ENCODE measurements around the gene IRAK3. TPM values are rescaled to one million over a fixed set of nuclear protein-coding genes. Genes with fewer than 3 reads are reported as not detected.

Gene IRAK3
- total and polyA plus RNA-seq, 5 donors from 2014 or later, result 0.23 to 3.6 (median 1.4) TPM

DNA sequence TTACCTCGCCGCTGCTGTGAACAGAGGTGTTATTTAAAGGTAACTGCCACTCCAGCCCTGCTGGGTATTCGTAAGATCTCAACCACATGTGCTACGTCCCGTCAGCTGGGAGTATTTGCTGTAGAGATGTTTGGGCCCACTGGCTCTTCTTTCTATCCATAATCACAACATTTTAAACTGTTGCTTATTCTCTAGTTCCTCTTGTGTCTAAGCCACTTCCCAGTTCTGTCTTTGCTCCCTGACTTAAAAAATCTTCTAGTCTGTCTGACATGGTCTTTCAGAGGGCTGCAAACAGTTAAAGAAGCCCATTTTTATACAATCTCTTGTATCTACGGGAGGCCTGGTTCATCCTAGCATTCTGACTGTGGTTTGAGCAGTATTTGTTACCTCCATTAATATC lies 80.1 kb downstream of the IRAK3 start:
- H3K27ac ChIP-seq (ENCODE audit: insufficient read depth, low read length, poor library complexity, severe bottlenecking), result no peak overlapping the region
- no peak overlapping the region for H3K27ac Mint-ChIP-seq
- DNase-seq (no peak), ATAC-seq (ENCODE audit: low read depth in 2 of 2) (no peak)
- no peaks in the 10 kb centered on the region for H3K4me1 ChIP-seq (ENCODE audit: control insufficient read depth, insufficient read depth, low read length, poor library complexity, severe bottlenecking)
- H3K4me3 ChIP-seq (ENCODE audit: low read depth, low read length), result no peak overlapping the region
- no peaks in the 10 kb centered on the region for H3K36me3 Mint-ChIP-seq
- H3K9me3 Mint-ChIP-seq, result no peaks in the 10 kb centered on the region
- H3K4me3 Mint-ChIP-seq, result no peak overlapping the region
- no peaks in the 10 kb centered on the region for H3K36me3 ChIP-seq (ENCODE audit: control insufficient read depth, insufficient read depth, low read length)
- no peaks in the 10 kb centered on the region for H3K27me3 ChIP-seq (ENCODE audit: control insufficient read depth, insufficient read depth, low read length)
- H3K4me1 Mint-ChIP-seq, result peaks cover 0 to 12% (median 4%) of the 10 kb centered on the region in 4 donors
- H3K27me3 Mint-ChIP-seq, result peaks cover 5% of the 10 kb centered on the region
- H3K9me3 ChIP-seq (ENCODE audit: control insufficient read depth in 2 of 2, low read length in 2 of 2), result no peaks in the 10 kb centered on the region

DNA sequence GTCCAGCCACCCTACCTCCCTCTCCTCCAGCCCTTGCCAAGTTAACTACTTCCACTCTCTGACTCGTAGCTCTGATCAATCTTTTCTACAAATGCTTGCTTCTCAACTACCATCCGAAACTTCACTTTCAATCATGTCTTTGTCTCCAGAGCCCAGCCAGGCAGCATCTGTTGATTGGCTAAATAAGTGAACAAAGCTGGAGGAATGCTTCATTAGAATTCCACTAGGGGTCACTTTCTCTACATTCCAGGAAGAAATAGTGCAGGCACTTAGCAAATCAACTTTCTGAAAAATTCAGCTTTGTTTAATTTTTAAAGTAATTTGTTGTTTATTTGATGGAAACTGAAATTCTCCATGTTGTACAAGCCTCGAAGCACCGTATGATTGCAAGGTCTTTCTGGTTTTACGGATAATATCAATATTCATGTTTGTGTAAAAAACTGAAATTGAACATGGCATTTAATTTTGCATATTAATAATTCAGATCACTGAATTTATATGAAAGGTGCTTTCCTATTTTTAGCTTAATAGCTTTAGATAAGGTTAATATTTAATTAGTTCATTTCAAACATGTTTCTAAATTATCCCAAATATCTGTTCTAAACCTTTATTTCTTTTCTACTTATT lies 80.9 kb downstream of the IRAK3 start:
- Mint-ChIP-seq H3K4me3 (no peak overlapping the region), H3K27me3 (peaks cover 1% of the 10 kb centered on the region), H3K27ac (no peak overlapping the region), H3K4me1 (peaks cover 0 to 12% (median 4%) of the 10 kb centered on the region in 4 donors), H3K36me3 (no peaks in the 10 kb centered on the region), H3K9me3 (no peaks in the 10 kb centered on the region)
- Histone ChIP-seq H3K4me3 (ENCODE audit: low read depth, low read length) (no peak overlapping the region), H3K27me3 (ENCODE audit: control insufficient read depth, insufficient read depth, low read length) (no peaks in the 10 kb centered on the region), H3K4me1 (ENCODE audit: control insufficient read depth, insufficient read depth, low read length, poor library complexity, severe bottlenecking) (no peaks in the 10 kb centered on the region), H3K9me3 (ENCODE audit: control insufficient read depth in 2 of 2, low read length in 2 of 2) (no peaks in the 10 kb centered on the region), H3K36me3 (ENCODE audit: control insufficient read depth, insufficient read depth, low read length) (no peaks in the 10 kb centered on the region), H3K27ac (ENCODE audit: insufficient read depth, low read length, poor library complexity, severe bottlenecking) (no peak overlapping the region)
- ATAC-seq (ENCODE audit: low read depth in 2 of 2) (no peak), DNase-seq (peak in 2 of 3 donors; percentile 59 to 62)

DNA sequence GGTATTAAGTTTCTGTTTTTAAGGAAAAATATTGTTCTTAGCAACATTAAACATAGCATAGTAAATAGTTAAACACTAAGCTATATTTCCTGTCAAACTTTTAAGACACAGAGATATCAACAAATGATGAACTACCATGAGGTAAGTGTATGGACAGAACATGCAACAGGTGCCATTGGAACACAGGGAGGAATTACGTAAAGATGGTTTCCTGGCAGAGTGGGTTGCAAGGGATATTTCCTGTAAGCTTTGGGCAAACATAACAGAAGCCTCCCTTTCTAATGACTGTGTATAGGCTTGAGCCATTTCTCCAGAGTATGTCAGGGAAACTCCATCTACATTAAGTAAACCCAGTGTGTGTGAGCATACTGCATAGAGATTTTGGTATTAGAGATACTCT lies 81.6 kb downstream of the IRAK3 start:
- no peak overlapping the region for H3K4me3 ChIP-seq (ENCODE audit: low read depth, low read length)
- H3K4me1 ChIP-seq (ENCODE audit: control insufficient read depth, insufficient read depth, low read length, poor library complexity, severe bottlenecking), result no peaks in the 10 kb centered on the region
- no peaks in the 10 kb centered on the region for H3K36me3 Mint-ChIP-seq
- no peak for DNase-seq
- no peak overlapping the region for H3K27ac Mint-ChIP-seq
- H3K9me3 Mint-ChIP-seq, result no peaks in the 10 kb centered on the region
- no peaks in the 10 kb centered on the region for H3K36me3 ChIP-seq (ENCODE audit: control insufficient read depth, insufficient read depth, low read length)
- H3K27me3 ChIP-seq (ENCODE audit: control insufficient read depth, insufficient read depth, low read length), result no peaks in the 10 kb centered on the region
- no peak overlapping the region for H3K4me3 Mint-ChIP-seq
- peaks cover 0 to 12% (median 5%) of the 10 kb centered on the region in 4 donors for H3K4me1 Mint-ChIP-seq
- no peak for ATAC-seq (ENCODE audit: low read depth in 2 of 2)
- no peak overlapping the region for H3K27ac ChIP-seq (ENCODE audit: insufficient read depth, low read length, poor library complexity, severe bottlenecking)
- no peaks in the 10 kb centered on the region for H3K27me3 Mint-ChIP-seq
- no peaks in the 10 kb centered on the region for H3K9me3 ChIP-seq (ENCODE audit: control insufficient read depth in 2 of 2, low read length in 2 of 2)

DNA sequence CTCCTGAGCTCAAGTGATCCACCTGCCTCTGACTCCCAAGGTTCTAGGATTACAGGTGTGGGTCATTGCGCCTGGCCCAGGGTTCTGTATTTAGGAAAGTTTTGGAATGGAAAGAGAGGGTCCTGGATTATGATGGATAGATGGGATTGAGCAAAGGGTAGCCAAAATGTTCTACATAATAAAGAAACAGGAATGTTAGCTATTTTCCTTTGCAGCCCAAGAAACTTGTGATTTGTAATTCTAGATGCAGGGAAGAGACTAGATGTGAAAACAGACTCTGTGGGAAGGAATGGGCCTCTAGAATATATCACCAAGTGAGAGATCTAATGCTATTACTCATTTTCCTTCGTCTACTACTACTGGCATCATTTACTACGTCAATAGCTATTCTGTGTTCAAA lies 83.6 kb downstream of the IRAK3 start:
- Mint-ChIP-seq H3K9me3 (no peaks in the 10 kb centered on the region), H3K4me3 (no peak overlapping the region), H3K36me3 (no peaks in the 10 kb centered on the region), H3K27ac (peak overlapping the region in 1 of 3 donors; percentile 1), H3K4me1 (peaks cover 7 to 20% (median 10%) of the 10 kb centered on the region in 4 donors), H3K27me3 (no peaks in the 10 kb centered on the region)
- Histone ChIP-seq H3K9me3 (ENCODE audit: control insufficient read depth in 2 of 2, low read length in 2 of 2) (no peaks in the 10 kb centered on the region), H3K27me3 (ENCODE audit: control insufficient read depth, insufficient read depth, low read length) (no peaks in the 10 kb centered on the region), H3K36me3 (ENCODE audit: control insufficient read depth, insufficient read depth, low read length) (no peaks in the 10 kb centered on the region), H3K4me3 (ENCODE audit: low read depth, low read length) (no peak overlapping the region), H3K27ac (ENCODE audit: insufficient read depth, low read length, poor library complexity, severe bottlenecking) (no peak overlapping the region), H3K4me1 (ENCODE audit: control insufficient read depth, insufficient read depth, low read length, poor library complexity, severe bottlenecking) (no peaks in the 10 kb centered on the region)
- DNase-seq (no peak), ATAC-seq (ENCODE audit: low read depth in 2 of 2) (no peak)

DNA sequence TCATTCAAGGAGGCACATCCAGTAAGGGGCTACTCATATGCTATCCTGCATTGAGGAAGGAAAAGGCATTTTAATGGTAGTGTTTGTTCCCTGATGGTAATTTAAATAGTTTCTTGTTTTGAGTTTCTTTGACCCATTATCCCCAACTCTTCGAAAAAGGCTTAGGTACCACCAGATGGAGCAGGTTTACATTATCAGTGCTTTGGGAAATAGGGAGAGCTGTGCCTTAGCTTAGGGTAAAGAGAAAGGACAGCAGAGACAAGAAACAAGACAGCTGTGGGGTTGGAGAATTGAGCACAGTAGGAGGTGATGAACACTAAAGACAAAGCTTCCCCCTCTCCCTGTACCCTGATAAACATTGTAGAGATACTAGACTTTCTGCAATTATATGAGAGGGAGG lies 84.1 kb downstream of the IRAK3 start:
- no peaks in the 10 kb centered on the region for H3K36me3 Mint-ChIP-seq

DNA sequence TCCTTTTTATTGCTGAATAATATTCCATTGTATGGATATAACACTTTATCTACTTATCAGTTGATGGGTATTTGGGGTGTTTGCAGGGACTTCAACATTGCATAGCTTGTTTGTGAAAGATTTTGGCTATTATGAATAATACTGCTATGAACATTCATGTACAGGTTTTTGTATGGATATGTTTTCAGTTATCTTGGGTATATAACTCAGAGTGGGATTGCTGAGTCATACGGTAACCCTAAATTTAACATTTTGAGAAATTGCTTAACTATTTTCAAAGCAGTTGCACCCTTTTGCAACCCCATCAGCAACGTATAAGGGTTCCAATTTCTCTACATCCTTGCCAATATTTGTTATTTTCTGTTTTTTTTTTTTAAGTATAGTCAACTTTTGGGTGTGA lies 86.0 kb downstream of the IRAK3 start:
- H3K27me3 Mint-ChIP-seq, result no peaks in the 10 kb centered on the region
- H3K4me3 Mint-ChIP-seq, result no peak overlapping the region
- ATAC-seq (ENCODE audit: low read depth in 2 of 2), result no peak
- H3K36me3 Mint-ChIP-seq, result no peaks in the 10 kb centered on the region
- H3K36me3 ChIP-seq (ENCODE audit: control insufficient read depth, insufficient read depth, low read length), result no peaks in the 10 kb centered on the region
- no peak overlapping the region for H3K4me3 ChIP-seq (ENCODE audit: low read depth, low read length)
- H3K4me1 Mint-ChIP-seq, result peaks cover 14 to 41% (median 24%) of the 10 kb centered on the region in 4 donors
- H3K27ac ChIP-seq (ENCODE audit: insufficient read depth, low read length, poor library complexity, severe bottlenecking), result no peak overlapping the region
- no peak for DNase-seq
- H3K27ac Mint-ChIP-seq, result no peak overlapping the region
- no peaks in the 10 kb centered on the region for H3K9me3 Mint-ChIP-seq
- H3K4me1 ChIP-seq (ENCODE audit: control insufficient read depth, insufficient read depth, low read length, poor library complexity, severe bottlenecking), result peaks cover 9% of the 10 kb centered on the region
- no peaks in the 10 kb centered on the region for H3K27me3 ChIP-seq (ENCODE audit: control insufficient read depth, insufficient read depth, low read length)
- H3K9me3 ChIP-seq (ENCODE audit: control insufficient read depth in 2 of 2, low read length in 2 of 2), result no peaks in the 10 kb centered on the region

More for the DNA sequence above, 84.1 kb downstream of the IRAK3 start:
- no peak overlapping the region for H3K27ac ChIP-seq (ENCODE audit: insufficient read depth, low read length, poor library complexity, severe bottlenecking)
- no peaks in the 10 kb centered on the region for H3K9me3 ChIP-seq (ENCODE audit: control insufficient read depth in 2 of 2, low read length in 2 of 2)
- Mint-ChIP-seq H3K27ac (peak overlapping the region in 1 of 3 donors; percentile 9), H3K4me3 (no peak overlapping the region), H3K4me1 (peaks cover 7 to 23% (median 12%) of the 10 kb centered on the region in 4 donors), H3K27me3 (no peaks in the 10 kb centered on the region), H3K9me3 (no peaks in the 10 kb centered on the region)
- no peaks in the 10 kb centered on the region for H3K36me3 ChIP-seq (ENCODE audit: control insufficient read depth, insufficient read depth, low read length)
- no peaks in the 10 kb centered on the region for H3K27me3 ChIP-seq (ENCODE audit: control insufficient read depth, insufficient read depth, low read length)
- DNase-seq (no peak), ATAC-seq (ENCODE audit: low read depth in 2 of 2) (no peak)
- no peaks in the 10 kb centered on the region for H3K4me1 ChIP-seq (ENCODE audit: control insufficient read depth, insufficient read depth, low read length, poor library complexity, severe bottlenecking)
- no peak overlapping the region for H3K4me3 ChIP-seq (ENCODE audit: low read depth, low read length)

- Mint-ChIP-seq H3K4me3 (peak overlapping the region in 2 of 4 donors; percentile 34 to 49), H3K9me3 (peaks cover 0 to 6% (median 2%) of the 10 kb centered on the region in 7 donors), H3K36me3 (peaks cover 5% of the 10 kb centered on the region), H3K27me3 (no peaks in the 10 kb centered on the region), H3K27ac (peak overlapping the region in 1 of 3 donors; percentile 68), H3K4me1 (peaks cover 18 to 57% (median 40%) of the 10 kb centered on the region in 4 donors)
- Histone ChIP-seq H3K27me3 (ENCODE audit: control insufficient read depth, insufficient read depth, low read length) (no peaks in the 10 kb centered on the region), H3K27ac (ENCODE audit: insufficient read depth, low read length, poor library complexity, severe bottlenecking) (no peak overlapping the region), H3K9me3 (ENCODE audit: control insufficient read depth in 2 of 2, low read length in 2 of 2) (no peaks in the 10 kb centered on the region), H3K4me3 (ENCODE audit: low read depth, low read length) (no peak overlapping the region), H3K36me3 (ENCODE audit: control insufficient read depth, insufficient read depth, low read length) (no peaks in the 10 kb centered on the region), H3K4me1 (ENCODE audit: control insufficient read depth, insufficient read depth, low read length, poor library complexity, severe bottlenecking) (peaks cover 14% of the 10 kb centered on the region)
- DNase-seq, result peak; percentile 20 to 62 (median 53)
- peak; percentile 55 to 68 for ATAC-seq (ENCODE audit: low read depth in 2 of 2)
Observed at GRCh38 chr12:66279123-66279712, 90.2 kb downstream of the IRAK3 start.

DNA sequence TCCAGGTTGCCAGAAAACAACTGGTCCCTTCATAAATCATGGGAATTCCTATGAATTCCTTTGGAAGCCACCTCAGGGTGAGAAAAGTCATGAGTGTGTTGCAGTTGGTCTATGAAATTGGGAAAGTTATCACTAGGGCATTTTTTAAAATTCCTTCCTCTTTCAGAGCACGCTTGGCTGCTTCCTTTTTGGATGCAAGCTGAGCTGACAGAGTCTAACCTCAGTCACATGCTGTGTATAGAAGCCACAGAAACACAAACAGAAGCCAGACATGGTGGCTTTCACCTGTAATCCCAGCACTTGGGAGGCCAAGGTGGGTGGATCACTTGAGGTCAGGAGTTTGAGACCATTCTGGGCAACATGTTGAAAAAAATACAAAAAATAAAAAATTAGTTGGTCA lies 91.5 kb downstream of the IRAK3 start:
- no peak overlapping the region for H3K27ac Mint-ChIP-seq
- H3K4me3 Mint-ChIP-seq, result no peak overlapping the region
- no peaks in the 10 kb centered on the region for H3K27me3 ChIP-seq (ENCODE audit: control insufficient read depth, insufficient read depth, low read length)
- peaks cover 18 to 64% (median 43%) of the 10 kb centered on the region in 4 donors for H3K4me1 Mint-ChIP-seq
- H3K36me3 Mint-ChIP-seq, result peaks cover 5% of the 10 kb centered on the region
- H3K4me1 ChIP-seq (ENCODE audit: control insufficient read depth, insufficient read depth, low read length, poor library complexity, severe bottlenecking), result peaks cover 16% of the 10 kb centered on the region
- H3K9me3 Mint-ChIP-seq, result peaks cover 0 to 6% (median 2%) of the 10 kb centered on the region in 7 donors
- H3K9me3 ChIP-seq (ENCODE audit: control insufficient read depth in 2 of 2, low read length in 2 of 2), result no peaks in the 10 kb centered on the region
- no peak for DNase-seq
- H3K27ac ChIP-seq (ENCODE audit: insufficient read depth, low read length, poor library complexity, severe bottlenecking), result no peak overlapping the region
- no peaks in the 10 kb centered on the region for H3K27me3 Mint-ChIP-seq
- no peak for ATAC-seq (ENCODE audit: low read depth in 2 of 2)
- H3K4me3 ChIP-seq (ENCODE audit: low read depth, low read length), result no peak overlapping the region
- H3K36me3 ChIP-seq (ENCODE audit: control insufficient read depth, insufficient read depth, low read length), result no peaks in the 10 kb centered on the region
